HG02571 (cell line): ENCODE data around the gene SNU13.
"Not testable (repeated sequence)": the region's sequence is repeated elsewhere in the genome, so short reads cannot be mapped to it uniquely, and the experiment has no call there.

Experiments
- ATAC-seq: cut with Tn5 transposase; IDR thresholded peaks from one replicate; pipeline ENCODE4 v1.9.1; 2021; ENCODE audit warnings: mild to moderate bottlenecking, moderate library complexity; ENCODE audit not compliant: unreplicated experiment

SNU13 gene

GRCh38 chr22:41647771-41648170, 40.9 kb downstream of the SNU13 start:
- no peak for ATAC-seq

GRCh38 chr22:41642331-41643110, 46.1 kb downstream of the SNU13 start:
- ATAC-seq, result no peak

GRCh38 chr22:41641854-41642253, 46.8 kb downstream of the SNU13 start:
- no peak for ATAC-seq

- ATAC-seq, result no peak
Observed at GRCh38 chr22:41638748-41639147, 49.9 kb downstream of the SNU13 start.

- ATAC-seq, result no peak
Observed at GRCh38 chr22:41638124-41638523, 50.5 kb downstream of the SNU13 start.

- not testable (repeated sequence) for ATAC-seq
Observed at GRCh38 chr22:41637623-41638022, 51.0 kb downstream of the SNU13 start.

GRCh38 chr22:41636467-41636866, 52.2 kb downstream of the SNU13 start:
- ATAC-seq, result no peak

GRCh38 chr22:41634610-41635009, 54.1 kb downstream of the SNU13 start:
- ATAC-seq, result not testable (repeated sequence)

- not testable (repeated sequence) for ATAC-seq
Observed at GRCh38 chr22:41631615-41632014, 57.1 kb downstream of the SNU13 start.

- not testable (repeated sequence) for ATAC-seq
Observed at GRCh38 chr22:41631115-41631514, 57.6 kb downstream of the SNU13 start.

- no peak for ATAC-seq
Observed at GRCh38 chr22:41625577-41625976, 63.1 kb downstream of the SNU13 start.
